ENCODE data around the gene RBMS3.
"Not testable (repeated sequence)": the region's sequence is repeated elsewhere in the genome, so short reads cannot be mapped to it uniquely, and the experiment has no call there.

Gene RBMS3

DNA sequence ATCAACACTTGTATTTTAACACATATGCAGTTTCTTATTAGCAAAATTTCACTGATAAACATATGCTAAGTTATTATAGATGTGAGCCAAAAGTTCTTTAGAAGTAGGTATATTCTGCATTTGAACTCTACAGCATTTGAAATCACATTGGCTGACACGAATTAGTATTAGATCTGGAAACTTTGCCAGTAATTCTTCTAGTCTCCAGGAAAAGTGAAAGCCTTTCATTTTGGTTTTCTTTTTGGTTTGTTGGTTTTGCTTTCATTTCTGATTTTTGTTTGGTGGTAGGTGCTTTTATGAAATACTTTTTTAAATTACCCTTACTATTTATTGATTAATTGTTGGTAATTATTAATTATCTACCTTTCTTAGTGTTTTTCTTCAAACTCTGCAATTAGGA is 72.9 kb downstream of the RBMS3 start:
- Mint-ChIP-seq H3K27ac (no peak overlapping the region), H3K4me1 (ENCODE audit: low read depth) (peaks cover 2% of the 10 kb centered on the region), H3K4me3 (no peak overlapping the region), H3K27me3 (no peaks in the 10 kb centered on the region), H3K9me3 (no peaks in the 10 kb centered on the region), H3K36me3 (ENCODE audit: low read depth) (no peaks in the 10 kb centered on the region)
- DNase-seq, result no peak

DNA sequence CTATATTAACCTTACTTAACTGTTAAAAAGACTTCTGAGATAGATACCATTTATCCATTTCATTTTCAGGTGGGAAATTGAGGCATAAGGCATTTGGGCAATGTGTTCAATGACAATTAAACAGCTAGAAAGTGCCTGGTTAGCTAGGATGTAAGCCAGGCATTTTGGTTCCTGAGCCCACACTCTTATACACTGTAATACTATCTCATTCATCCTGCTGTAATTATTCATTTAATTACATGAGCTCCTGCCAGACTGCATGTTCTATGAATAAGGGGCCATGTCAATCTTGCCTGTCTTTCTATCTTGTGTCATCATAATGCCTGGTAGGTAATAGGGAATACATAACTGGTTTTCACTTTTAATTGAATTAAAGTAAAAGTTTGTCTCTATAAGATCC is 74.0 kb downstream of the RBMS3 start:
- no peaks in the 10 kb centered on the region for H3K27me3 Mint-ChIP-seq
- no peak overlapping the region for H3K4me3 Mint-ChIP-seq
- no peak for DNase-seq
- H3K9me3 Mint-ChIP-seq, result no peaks in the 10 kb centered on the region
- peaks cover 2% of the 10 kb centered on the region for H3K4me1 Mint-ChIP-seq (ENCODE audit: low read depth)
- H3K27ac Mint-ChIP-seq, result no peak overlapping the region
- no peaks in the 10 kb centered on the region for H3K36me3 Mint-ChIP-seq (ENCODE audit: low read depth)

DNA sequence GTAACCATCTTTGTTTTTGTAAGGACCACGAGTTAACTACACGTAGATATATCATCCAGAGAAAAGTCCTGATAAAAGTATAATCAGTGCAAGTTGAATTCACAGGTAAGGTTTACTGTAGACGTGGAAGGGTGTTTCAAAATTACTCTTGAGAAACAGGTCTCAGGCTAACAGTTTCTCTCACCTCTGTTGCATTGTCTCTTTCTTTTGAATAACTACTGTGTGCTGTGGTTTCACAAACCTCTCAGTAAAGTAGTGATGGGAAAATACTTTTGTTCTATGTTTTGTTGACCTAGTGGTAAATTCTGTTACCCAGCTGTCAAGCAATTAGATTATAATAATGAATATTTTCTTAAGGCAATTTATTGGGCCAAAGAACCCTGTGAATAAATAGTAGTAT is 75.2 kb downstream of the RBMS3 start:
- Mint-ChIP-seq H3K27me3 (no peaks in the 10 kb centered on the region), H3K27ac (no peak overlapping the region), H3K4me1 (ENCODE audit: low read depth) (peaks cover 2% of the 10 kb centered on the region), H3K36me3 (ENCODE audit: low read depth) (no peaks in the 10 kb centered on the region), H3K4me3 (no peak overlapping the region), H3K9me3 (no peaks in the 10 kb centered on the region)
- no peak for DNase-seq

DNA sequence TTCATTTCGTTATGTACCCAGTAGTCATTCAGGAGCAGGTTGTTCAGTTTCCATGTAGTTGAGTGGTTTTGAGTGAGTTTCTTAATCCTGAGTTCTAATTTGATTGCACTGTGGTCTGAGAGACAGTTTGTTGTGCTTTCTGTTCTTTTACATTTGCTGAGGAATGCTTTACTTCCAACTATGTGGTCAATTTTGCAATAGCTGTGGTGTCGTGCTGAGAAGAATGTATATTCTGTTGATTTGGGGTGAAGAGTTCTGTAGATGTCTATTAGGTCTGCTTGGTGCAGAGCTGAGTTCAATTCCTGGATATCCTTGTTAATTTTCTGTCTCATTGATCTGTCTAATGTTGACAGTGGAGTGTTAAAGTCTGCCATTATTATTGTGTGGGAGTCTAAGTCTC is 79.4 kb downstream of the RBMS3 start:
- H3K27ac Mint-ChIP-seq; H3K4me3 Mint-ChIP-seq; H3K4me1 Mint-ChIP-seq (ENCODE audit: low read depth); H3K36me3 Mint-ChIP-seq (ENCODE audit: low read depth); H3K27me3 Mint-ChIP-seq; H3K9me3 Mint-ChIP-seq; DNase-seq: not testable (repeated sequence)

DNA sequence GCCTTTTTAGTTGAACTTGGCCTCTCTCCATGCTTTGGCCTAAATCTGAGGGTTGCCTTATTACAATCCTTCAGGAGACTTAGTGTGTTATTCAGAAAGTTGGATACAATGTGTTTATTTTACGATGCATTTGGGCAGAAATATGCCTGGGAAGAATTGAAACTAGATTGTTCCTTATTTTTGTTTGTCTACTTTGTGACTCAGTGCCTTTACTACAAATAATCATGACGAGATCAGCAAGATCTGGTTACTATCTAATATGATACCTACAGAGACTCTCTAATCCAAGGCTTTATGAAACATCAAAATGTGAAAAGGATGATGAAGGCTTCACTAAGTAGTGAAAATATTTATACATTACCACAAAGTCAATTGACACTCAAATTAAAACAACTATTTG is 82.2 kb downstream of the RBMS3 start:
- Mint-ChIP-seq H3K36me3 (ENCODE audit: low read depth) (no peaks in the 10 kb centered on the region), H3K27me3 (no peaks in the 10 kb centered on the region), H3K9me3 (no peaks in the 10 kb centered on the region), H3K4me3 (no peak overlapping the region), H3K27ac (no peak overlapping the region), H3K4me1 (ENCODE audit: low read depth) (no peaks in the 10 kb centered on the region)
- DNase-seq, result no peak

DNA sequence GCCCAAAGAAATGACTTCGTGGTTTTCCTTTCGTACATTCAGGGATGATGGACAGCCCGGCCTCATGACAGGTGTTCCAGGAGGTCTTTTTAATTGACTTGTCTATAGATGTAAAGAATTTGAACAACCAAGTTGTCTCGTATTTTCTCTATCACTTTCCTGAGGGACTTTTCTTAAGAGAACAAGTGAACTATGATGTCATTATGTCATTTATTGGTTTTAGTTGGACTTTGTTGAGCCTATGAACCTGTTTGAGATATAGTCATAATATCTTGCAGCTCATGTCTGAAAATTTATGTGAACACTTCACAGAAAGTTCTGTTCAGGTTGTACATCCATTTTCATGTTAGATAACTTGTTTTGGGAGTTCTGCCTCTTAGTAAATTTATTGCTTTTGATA is 89.2 kb downstream of the RBMS3 start:
- Mint-ChIP-seq H3K4me1 (ENCODE audit: low read depth) (no peaks in the 10 kb centered on the region), H3K36me3 (ENCODE audit: low read depth) (no peaks in the 10 kb centered on the region), H3K27ac (no peak overlapping the region), H3K27me3 (no peaks in the 10 kb centered on the region), H3K9me3 (no peaks in the 10 kb centered on the region), H3K4me3 (no peak overlapping the region)
- DNase-seq, result no peak

DNA sequence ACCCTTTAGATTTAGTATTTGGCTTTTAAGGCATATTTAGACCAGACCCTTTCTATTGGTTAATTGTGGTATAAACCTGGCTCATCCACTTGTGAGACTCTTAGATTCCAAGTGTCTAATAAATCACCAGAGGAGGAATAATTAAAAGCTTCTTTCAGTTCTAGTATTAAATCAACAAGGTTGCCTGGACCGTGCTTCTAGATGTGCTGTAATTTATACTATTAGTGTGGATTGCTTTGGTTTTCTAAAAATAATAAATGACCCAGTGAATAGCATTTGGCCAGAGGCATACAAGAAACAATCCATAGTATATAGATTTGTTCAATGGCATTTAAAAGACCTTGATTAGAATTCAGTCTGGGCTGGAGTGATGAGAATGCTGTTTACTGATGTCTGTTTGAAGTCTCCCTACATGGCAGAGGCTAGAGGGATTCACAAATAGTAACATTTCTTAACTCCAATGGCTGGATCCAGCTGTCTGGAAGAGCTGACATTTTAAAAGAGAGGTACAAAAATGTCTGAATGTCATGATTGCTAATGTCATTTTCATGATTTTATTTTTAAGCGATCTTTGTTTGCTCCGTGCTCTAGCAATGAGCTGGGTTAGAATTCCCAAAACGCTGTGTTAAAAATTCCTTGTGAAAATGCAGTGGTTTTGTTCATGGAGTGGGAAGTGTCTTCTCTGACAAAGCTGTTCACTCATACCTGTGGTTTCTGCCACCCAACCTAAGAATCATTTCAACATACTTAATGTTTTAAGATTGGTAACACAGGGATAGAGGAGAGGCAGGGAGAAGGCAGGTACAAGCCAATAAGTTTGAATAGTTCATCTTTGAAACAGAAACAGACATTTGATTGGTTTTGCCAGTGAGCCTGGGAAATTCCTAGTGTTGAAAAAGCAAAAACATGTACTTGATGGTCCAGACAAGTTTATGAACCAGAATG is 89.9 kb downstream of the RBMS3 start:
- H3K9me3 Mint-ChIP-seq, result no peaks in the 10 kb centered on the region
- no peaks in the 10 kb centered on the region for H3K36me3 Mint-ChIP-seq (ENCODE audit: low read depth)
- no peaks in the 10 kb centered on the region for H3K27me3 Mint-ChIP-seq
- DNase-seq, result no peak
- no peak overlapping the region for H3K27ac Mint-ChIP-seq
- H3K4me1 Mint-ChIP-seq (ENCODE audit: low read depth), result no peaks in the 10 kb centered on the region
- no peak overlapping the region for H3K4me3 Mint-ChIP-seq

DNA sequence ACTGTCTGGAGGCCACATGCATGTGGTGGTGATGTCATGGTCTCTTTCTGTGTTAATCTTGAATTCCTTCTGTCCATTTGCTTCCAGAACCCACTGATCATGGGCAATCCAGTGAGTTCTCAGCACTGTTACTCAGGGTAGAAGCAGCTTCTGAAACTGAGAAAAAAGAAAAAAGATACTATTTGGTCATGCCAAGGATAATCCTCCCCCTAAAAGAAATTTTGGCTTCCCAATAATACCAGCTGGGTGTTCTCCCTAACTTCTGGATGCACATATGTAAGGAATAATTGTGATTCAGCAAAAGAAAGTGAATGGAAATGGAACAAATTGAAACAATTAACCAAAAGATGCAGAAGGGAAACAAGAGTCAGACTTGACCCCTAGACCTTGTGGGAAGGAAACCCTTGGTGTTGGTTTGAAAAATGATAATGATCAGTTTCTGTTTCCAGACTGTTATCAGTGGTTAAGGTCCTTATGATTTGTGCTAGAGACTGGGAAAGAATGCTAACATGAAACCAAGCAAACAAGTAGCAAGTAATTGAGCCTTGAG is 92.3 kb downstream of the RBMS3 start:
- no peak for DNase-seq
- Mint-ChIP-seq H3K27me3 (no peaks in the 10 kb centered on the region), H3K9me3 (no peaks in the 10 kb centered on the region), H3K4me1 (ENCODE audit: low read depth) (no peaks in the 10 kb centered on the region), H3K27ac (no peak overlapping the region), H3K36me3 (ENCODE audit: low read depth) (no peaks in the 10 kb centered on the region), H3K4me3 (no peak overlapping the region)

DNA sequence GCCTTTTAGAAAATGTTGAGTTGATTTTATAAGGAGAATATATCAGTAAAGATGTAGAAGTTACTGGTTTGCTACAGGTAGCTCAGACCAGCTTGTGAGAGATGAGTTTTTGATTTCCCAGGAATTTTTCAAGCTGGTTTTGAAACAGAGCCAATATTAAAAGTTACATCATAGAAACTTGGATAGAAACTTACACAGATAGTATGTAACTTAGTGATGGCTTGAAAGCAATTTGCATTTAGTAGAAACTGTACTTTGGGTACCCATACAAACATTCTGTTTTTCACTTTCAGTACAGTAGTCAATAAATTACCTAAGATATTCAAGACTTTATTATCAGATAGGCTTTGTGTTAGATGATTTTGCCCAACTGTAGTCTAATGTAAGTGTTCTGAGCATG is 93.4 kb downstream of the RBMS3 start:
- no peaks in the 10 kb centered on the region for H3K4me1 Mint-ChIP-seq (ENCODE audit: low read depth)
- no peak overlapping the region for H3K4me3 Mint-ChIP-seq
- H3K27ac Mint-ChIP-seq, result no peak overlapping the region
- H3K36me3 Mint-ChIP-seq (ENCODE audit: low read depth), result no peaks in the 10 kb centered on the region
- H3K27me3 Mint-ChIP-seq, result no peaks in the 10 kb centered on the region
- no peaks in the 10 kb centered on the region for H3K9me3 Mint-ChIP-seq
- DNase-seq, result no peak

DNA sequence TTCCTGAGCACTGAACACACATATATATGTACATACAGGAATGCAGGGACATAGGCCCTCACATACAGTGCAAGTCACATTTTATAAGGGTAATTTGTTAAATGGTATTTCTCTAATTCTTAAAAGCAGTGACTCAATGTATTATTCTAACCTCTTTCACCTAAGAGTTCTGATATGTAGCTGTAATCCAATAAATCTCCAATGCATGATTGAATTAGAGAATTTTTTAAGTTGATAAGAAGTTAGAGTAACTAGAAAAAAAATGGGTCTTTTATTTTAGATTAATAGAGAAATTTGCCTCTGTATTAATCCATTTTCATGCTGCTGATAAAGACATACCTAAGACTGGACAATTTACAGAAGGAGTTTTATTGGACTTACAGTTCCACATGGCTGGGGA is 98.2 kb downstream of the RBMS3 start:
- no peak overlapping the region for H3K27ac Mint-ChIP-seq
- no peaks in the 10 kb centered on the region for H3K4me1 Mint-ChIP-seq (ENCODE audit: low read depth)
- no peaks in the 10 kb centered on the region for H3K9me3 Mint-ChIP-seq

DNA sequence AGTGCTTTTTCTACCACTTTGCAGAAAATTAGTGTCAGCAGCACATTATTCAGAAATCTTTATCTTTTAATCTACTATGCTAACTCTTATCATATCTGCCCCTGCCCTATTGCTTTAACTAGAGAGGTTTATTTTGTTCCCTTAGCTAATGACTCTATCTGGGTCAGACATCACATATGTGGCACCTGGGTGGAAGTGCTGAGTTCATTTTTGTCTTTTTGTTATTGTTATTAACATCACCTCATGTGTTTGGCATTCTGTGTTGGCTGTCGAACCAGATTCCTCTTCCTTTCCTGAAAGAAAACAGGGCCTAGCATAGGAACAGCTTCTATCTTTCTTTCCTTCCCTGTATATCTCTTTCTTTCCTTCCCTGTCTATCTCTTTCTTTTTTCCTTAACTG is 100.7 kb downstream of the RBMS3 start:
- Mint-ChIP-seq H3K27me3 (no peaks in the 10 kb centered on the region), H3K36me3 (ENCODE audit: low read depth) (no peaks in the 10 kb centered on the region), H3K9me3 (no peaks in the 10 kb centered on the region), H3K4me3 (no peak overlapping the region), H3K4me1 (ENCODE audit: low read depth) (peaks cover 5% of the 10 kb centered on the region), H3K27ac (no peak overlapping the region)
- DNase-seq, result no peak

More for the DNA sequence above, 98.2 kb downstream of the RBMS3 start:
- no peak for DNase-seq
- Mint-ChIP-seq H3K4me3 (no peak overlapping the region), H3K36me3 (ENCODE audit: low read depth) (no peaks in the 10 kb centered on the region), H3K27me3 (no peaks in the 10 kb centered on the region)

DNA sequence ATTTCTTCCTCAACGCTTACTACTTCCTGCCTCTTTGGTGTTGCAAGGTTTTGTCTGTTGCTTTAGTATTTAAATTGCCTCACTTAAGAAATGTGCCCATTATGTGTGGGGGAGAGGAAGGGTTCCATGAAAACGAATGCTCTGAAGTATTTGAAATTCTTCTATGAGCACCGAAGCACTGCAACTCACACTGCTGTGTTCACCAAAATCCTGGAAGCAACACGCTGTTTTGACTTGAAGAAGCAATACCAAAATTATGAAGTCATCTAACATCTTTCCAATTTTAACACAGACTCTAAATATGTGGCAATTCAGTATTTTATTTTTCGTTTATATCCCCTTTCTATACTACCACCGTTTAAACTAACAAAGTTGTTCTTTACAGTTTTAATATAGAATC is 101.5 kb downstream of the RBMS3 start:
- Mint-ChIP-seq H3K36me3 (ENCODE audit: low read depth) (no peaks in the 10 kb centered on the region), H3K9me3 (no peaks in the 10 kb centered on the region), H3K27me3 (no peaks in the 10 kb centered on the region), H3K4me1 (ENCODE audit: low read depth) (peaks cover 7% of the 10 kb centered on the region), H3K4me3 (no peak overlapping the region), H3K27ac (no peak overlapping the region)
- no peak for DNase-seq

DNA sequence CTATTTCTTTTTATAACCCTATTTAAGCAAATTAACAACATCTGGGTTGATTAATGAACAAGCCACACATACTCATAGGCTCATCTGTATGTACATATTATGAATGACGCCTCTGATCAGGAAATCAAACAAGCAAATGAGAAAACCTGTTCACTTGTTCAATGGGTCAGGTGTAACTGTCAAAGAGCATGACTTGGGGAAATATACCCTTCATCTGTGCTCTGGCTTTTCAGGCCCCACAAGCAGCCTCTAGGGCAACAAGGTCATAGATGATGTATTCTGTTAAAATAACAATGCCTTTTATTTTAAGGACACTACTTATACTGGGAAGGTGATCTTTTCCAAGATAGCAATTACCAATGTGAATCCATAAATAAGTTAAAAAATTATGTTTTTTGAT is 102.0 kb downstream of the RBMS3 start:
- no peak overlapping the region for H3K4me3 Mint-ChIP-seq
- H3K27me3 Mint-ChIP-seq, result no peaks in the 10 kb centered on the region
- H3K4me1 Mint-ChIP-seq (ENCODE audit: low read depth), result peaks cover 7% of the 10 kb centered on the region
- H3K36me3 Mint-ChIP-seq (ENCODE audit: low read depth), result no peaks in the 10 kb centered on the region
- no peaks in the 10 kb centered on the region for H3K9me3 Mint-ChIP-seq
- no peak overlapping the region for H3K27ac Mint-ChIP-seq
- DNase-seq, result no peak

DNA sequence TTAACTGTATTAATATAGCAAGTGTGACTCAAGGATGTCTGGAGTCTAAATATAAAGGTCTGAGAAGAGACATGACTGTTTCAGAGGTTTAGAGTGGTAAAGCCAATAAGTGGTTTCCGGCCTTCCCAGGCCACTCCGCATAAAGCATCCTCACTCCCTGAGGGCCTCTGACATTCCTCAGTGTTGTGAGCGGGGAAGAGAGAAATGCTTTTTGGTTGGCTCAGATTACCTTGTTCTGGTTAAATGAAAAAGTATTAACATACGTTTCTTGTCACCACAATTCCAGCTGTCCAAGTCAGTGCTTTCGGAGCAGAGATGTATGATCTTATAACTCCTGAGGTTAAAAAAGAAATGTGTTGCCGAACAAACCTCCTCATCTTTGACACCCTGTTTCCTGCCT is 103.8 kb downstream of the RBMS3 start:
- no peak for DNase-seq
- Mint-ChIP-seq H3K4me1 (ENCODE audit: low read depth) (peaks cover 7% of the 10 kb centered on the region), H3K27ac (no peak overlapping the region), H3K36me3 (ENCODE audit: low read depth) (no peaks in the 10 kb centered on the region), H3K4me3 (no peak overlapping the region), H3K27me3 (no peaks in the 10 kb centered on the region), H3K9me3 (no peaks in the 10 kb centered on the region)

DNA sequence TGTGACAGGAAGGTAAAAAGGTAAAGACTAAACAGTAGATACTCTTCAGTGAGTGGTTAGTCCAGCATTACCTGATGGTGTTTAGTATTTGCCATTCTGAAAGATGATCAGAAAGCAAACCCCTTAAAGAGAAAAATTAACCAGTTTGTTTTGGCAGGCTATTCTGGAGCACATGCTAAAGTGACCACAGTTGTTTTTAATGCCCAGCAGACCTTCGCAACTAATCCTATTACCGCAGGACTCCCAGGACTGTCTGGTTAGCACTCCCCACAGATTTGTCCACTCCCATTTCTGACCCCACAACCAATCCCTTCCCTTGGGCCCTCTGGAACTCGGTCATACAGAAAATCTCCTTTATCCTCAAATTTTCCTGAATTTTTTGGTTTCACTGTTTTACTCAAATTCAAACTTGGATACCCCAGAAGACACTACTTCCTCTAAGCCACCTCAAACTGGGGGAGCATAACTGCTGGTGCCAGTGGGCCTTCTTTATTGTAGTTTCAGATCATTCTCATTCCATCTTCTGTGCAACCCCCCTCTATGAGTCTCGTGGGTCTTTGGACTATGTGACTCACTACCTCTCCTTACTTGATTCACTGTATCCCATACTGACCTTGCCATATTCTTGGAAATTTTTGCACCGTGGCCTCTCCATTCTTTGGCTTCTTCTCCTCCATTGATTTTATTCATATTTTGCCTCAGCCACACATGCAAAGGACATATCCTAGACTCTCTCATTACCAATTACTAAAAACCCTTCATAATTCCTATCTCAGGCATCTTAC is 104.4 kb downstream of the RBMS3 start:
- Mint-ChIP-seq H3K27me3 (no peaks in the 10 kb centered on the region), H3K4me1 (ENCODE audit: low read depth) (peaks cover 7% of the 10 kb centered on the region), H3K4me3 (no peak overlapping the region), H3K27ac (no peak overlapping the region), H3K36me3 (ENCODE audit: low read depth) (no peaks in the 10 kb centered on the region), H3K9me3 (no peaks in the 10 kb centered on the region)
- DNase-seq, result no peak
